Activated CD8-positive, alpha-beta T cell treated with anti-CD3 and anti-CD28 coated beads for 36 hours (primary cell): ENCODE data around the gene ANKRD24. TPM values are rescaled to one million over a fixed set of nuclear protein-coding genes. Genes with fewer than 3 reads are reported as not detected.

Experiments
- ATAC-seq: fragments of 200-7000 bp; cut with Tn5 transposase; one replicate; pipeline ENCODE4 v1.10.0; 2021; ENCODE audit warnings: mild to moderate bottlenecking, moderate library complexity
- CTCF ChIA-PET: fragments of 350-600 bp; sonication (Branson Sonifier 250); formaldehyde crosslinking; loops from one replicate; lab custom pipeline; 2021; ENCODE audit warnings: antibody characterized with exemption; lab: Charles Lee
- POLR2A ChIA-PET: fragments of 350-600 bp; sonication (Branson Sonifier 250); formaldehyde crosslinking; loops from one replicate; lab custom pipeline; 2021; ENCODE audit warnings: antibody characterized with exemption; lab: Charles Lee
- DNase-seq: peaks from one replicate; pipeline ENCODE4 v3.0.0-alpha.2; 2020
- H3K27ac Mint-ChIP-seq: one replicate; pipeline ENCODE4 v1.8.0; 2021; ENCODE audit warnings: mild to moderate bottlenecking, mixed read lengths
- H3K27me3 Mint-ChIP-seq: one replicate; pipeline ENCODE4 v1.8.0; 2021; ENCODE audit warnings: mixed read lengths
- H3K36me3 Mint-ChIP-seq: one replicate; pipeline ENCODE4 v1.8.0; 2021; ENCODE audit warnings: low read depth, mixed read lengths
- H3K4me1 Mint-ChIP-seq: one replicate; pipeline ENCODE4 v1.8.0; 2021; ENCODE audit warnings: low read depth, mixed read lengths
- H3K4me3 Mint-ChIP-seq: one replicate; pipeline ENCODE4 v1.8.0; 2021; ENCODE audit warnings: mild to moderate bottlenecking, moderate library complexity, mixed read lengths
- H3K9me3 Mint-ChIP-seq: one replicate; pipeline ENCODE4 v1.8.0; 2021; ENCODE audit warnings: mixed read lengths
- intact Hi-C: fragments of 100-400 bp; cut with micrococcal nuclease; formaldehyde crosslinking; loops from one replicate; pipeline ENCODE4 v1.10.0; 2022
- total RNA-seq, 2 experiments: library from RNA; stranded (reverse); gene quantifications; one replicate each; pipeline ENCODE4 v1.2.3, GENCODE V29; 2021
- TF ChIP-seq, protein P1 (sequence below): fragments of 200-600 bp; IDR thresholded peaks from one replicate; pipeline ENCODE4 v1.8.0; 2022; ENCODE audit warnings: antibody characterized with exemption, mild to moderate bottlenecking

ANKRD24 gene
- total RNA-seq, 2 experiments from 2014 or later = 1.6 to 1.8 TPM

DNA sequence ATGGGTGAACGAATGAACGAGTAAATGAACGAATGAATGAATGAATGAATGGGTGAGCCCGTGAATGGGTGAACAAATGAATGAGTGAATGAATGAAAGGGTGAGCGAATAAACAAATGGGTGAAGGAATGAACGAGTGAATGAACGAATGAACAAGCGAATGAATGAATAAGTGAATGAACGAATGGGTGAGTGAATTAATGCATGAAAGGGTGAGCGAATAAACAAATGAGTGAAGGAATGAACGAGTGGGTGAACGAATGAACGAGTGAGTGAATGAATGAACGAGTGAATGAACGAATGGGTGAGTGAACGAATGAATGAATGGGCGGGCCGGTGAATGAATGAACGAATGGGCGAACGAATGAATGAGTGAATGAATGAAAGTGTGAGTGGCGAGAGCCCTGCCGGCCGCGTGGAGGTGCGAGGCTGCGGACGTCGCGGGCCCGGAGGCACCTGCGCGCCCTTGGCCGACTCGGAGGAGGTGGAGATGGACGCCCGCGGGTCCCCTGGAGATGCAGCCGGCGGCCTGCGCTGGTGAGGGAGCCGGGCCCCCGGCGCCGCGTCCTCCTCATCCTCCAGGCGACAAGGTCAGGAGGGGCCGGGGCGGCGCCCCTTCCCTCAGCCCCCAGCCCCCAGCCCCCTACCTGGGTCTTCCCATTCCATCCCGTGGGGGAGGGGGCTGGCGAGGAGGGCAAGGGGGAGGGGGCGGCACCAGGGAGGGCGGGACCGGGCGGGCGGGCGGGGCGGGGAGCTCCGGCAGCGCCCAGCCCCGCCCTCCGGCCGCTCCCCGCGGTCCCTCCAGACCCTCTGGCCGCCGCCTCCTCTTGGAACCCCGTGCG is 15.4 kb downstream of the ANKRD24 start:
- intact Hi-C loops = no loop called here
- ATAC-seq = peak; percentile 37
- DNase-seq = peak; percentile 36
- H3K9me3 Mint-ChIP-seq = peaks cover 6% of the 10 kb centered on the region
- peaks cover 10% of the 10 kb centered on the region for H3K4me1 Mint-ChIP-seq
- no peak overlapping the region for H3K4me3 Mint-ChIP-seq
- H3K27me3 Mint-ChIP-seq = peaks cover 45% of the 10 kb centered on the region
- H3K36me3 Mint-ChIP-seq = peaks cover 4% of the 10 kb centered on the region
- TF ChIP-seq, protein P1, sequence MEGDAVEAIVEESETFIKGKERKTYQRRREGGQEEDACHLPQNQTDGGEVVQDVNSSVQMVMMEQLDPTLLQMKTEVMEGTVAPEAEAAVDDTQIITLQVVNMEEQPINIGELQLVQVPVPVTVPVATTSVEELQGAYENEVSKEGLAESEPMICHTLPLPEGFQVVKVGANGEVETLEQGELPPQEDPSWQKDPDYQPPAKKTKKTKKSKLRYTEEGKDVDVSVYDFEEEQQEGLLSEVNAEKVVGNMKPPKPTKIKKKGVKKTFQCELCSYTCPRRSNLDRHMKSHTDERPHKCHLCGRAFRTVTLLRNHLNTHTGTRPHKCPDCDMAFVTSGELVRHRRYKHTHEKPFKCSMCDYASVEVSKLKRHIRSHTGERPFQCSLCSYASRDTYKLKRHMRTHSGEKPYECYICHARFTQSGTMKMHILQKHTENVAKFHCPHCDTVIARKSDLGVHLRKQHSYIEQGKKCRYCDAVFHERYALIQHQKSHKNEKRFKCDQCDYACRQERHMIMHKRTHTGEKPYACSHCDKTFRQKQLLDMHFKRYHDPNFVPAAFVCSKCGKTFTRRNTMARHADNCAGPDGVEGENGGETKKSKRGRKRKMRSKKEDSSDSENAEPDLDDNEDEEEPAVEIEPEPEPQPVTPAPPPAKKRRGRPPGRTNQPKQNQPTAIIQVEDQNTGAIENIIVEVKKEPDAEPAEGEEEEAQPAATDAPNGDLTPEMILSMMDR = no peak
- POLR2A ChIA-PET = no interaction called here
- H3K27ac Mint-ChIP-seq = no peak overlapping the region
- CTCF ChIA-PET = interaction anchor here (0.8 kb wide), 1 partner anchor 11 kb away, joined by 3 read pairs; no protein-coding TSS in a partner anchor

DNA sequence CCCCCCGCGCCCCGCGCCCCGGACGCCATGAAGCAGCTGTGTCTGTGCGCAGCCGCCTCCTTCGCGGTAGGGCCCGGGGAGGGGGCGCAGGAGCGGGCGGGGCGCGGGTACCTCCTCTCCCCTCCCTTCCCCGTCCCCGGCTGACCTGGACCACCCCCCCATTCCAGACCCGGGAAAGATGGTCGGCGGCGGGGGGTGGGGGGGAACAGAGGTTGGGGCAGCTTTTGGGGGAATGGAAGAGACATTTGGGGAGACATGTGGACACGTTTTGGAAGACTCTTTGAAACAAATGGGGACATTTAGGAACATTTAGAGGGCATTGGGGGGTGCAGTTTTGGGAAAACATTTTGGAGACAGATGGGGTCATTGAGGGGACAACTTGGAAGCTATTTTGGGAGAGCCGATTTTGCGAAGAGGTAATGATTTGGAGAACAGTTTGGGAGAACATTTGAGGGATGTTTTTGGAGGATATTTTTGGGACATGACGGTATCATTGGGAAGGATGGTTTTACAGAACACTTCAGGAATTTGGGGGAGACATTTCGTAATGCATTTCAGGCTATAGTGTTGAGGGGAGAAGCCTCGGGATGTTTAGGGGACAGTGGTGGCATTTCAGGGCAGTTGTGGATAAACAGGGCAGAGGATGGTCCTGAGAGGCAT is 16.1 kb downstream of the ANKRD24 start:
- peaks cover 41% of the 10 kb centered on the region for H3K27me3 Mint-ChIP-seq
- H3K27ac Mint-ChIP-seq = no peak overlapping the region
- H3K36me3 Mint-ChIP-seq = peaks cover 4% of the 10 kb centered on the region
- CTCF ChIA-PET = interaction anchor here (0.8 kb wide), 1 partner anchor 11 kb away, joined by 3 read pairs; no protein-coding TSS in a partner anchor
- TF ChIP-seq, protein P1 = no peak
- H3K9me3 Mint-ChIP-seq = peaks cover 6% of the 10 kb centered on the region
- DNase-seq (no peak), ATAC-seq (no peak)
- POLR2A ChIA-PET = no interaction called here
- no peak overlapping the region for H3K4me3 Mint-ChIP-seq
- H3K4me1 Mint-ChIP-seq = peaks cover 10% of the 10 kb centered on the region
- intact Hi-C loops = no loop called here

DNA sequence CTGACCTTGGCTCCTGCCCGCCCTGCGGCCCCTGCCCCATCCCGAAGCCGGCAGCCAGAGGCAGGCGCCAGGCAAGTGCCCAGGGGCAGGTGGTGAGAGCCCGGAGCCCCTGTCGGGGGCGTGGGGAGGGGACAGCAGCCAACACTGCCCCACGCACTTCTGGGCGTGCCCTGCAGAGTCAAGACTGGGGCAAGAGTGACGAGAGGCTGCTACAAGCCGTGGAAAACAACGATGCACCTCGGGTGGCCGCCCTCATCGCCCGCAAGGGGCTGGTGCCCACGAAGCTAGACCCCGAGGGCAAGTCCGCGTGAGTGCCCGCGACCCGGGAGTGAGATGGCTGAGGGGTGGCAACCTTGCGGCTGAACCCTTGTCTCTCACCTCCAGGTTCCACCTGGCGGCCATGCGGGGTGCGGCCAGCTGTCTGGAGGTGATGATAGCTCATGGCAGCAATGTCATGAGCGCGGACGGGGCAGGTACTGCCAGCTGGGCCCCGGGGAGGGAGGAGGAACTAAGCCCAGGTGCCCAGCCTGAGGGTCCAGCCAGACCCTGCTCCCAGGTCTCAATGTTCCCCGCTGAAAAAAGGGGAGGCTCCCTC is 17.3 kb downstream of the ANKRD24 start:
- ChIA-PET CTCF (interaction anchor here (0.9 to 1.4 kb wide), 2 partner anchors 16 to 36 kb away, joined by 3 to 4 read pairs; no protein-coding TSS in a partner anchor), POLR2A (interaction anchor here (3.1 kb wide), 1 partner anchor 214 kb away, joined by 12 read pairs; the partner anchor contains the start of gene EEF2)
- TF ChIP-seq, protein P1 = no peak
- H3K4me3 Mint-ChIP-seq = no peak overlapping the region
- intact Hi-C loops = no loop called here
- no peak overlapping the region for H3K27ac Mint-ChIP-seq
- peaks cover 6% of the 10 kb centered on the region for H3K9me3 Mint-ChIP-seq
- H3K27me3 Mint-ChIP-seq = peaks cover 36% of the 10 kb centered on the region
- peaks cover 12% of the 10 kb centered on the region for H3K4me1 Mint-ChIP-seq
- ATAC-seq (no peak), DNase-seq (no peak)
- peaks cover 4% of the 10 kb centered on the region for H3K36me3 Mint-ChIP-seq

DNA sequence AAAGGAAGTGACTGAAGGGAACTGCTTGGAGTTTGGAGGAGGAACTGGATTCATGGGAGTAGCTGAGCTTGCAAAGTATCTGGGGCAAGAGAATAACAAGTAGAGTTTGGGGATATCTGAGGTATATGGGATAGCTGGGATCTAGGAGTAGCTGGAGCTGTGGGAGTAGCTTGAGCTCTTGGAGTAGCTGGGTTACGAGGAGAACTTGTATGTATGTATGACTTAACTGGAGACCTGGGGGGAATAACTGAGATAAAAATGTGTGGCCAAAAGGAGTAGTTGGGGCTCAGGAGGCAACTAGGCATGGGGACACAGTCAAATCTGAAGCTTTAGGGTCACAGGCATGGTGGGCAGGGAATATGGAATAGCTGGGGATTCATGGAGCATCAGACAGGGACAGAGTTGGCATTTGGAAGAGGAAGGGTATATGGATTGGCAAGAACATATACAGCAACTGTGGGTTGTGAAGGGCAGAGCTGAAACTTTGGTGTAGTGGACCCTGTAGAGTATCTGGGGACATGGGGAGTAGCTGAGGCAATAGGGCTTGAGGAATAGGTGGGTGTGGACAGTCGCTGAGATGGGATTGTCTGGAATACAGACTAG is 18.6 kb downstream of the ANKRD24 start:
- Mint-ChIP-seq H3K27me3 (peaks cover 32% of the 10 kb centered on the region), H3K9me3 (peaks cover 6% of the 10 kb centered on the region), H3K36me3 (peaks cover 4% of the 10 kb centered on the region), H3K4me3 (no peak overlapping the region), H3K27ac (no peak overlapping the region), H3K4me1 (peaks cover 12% of the 10 kb centered on the region)
- TF ChIP-seq, protein P1 = no peak
- intact Hi-C loops = no loop called here
- ChIA-PET POLR2A (interaction anchor here (1.3 to 3.1 kb wide), 4 partner anchors 11 to 217 kb away, joined by 3 to 12 read pairs (median 4); partner anchors contain the start of gene EEF2), CTCF (interaction anchor here (0.7 to 3.2 kb wide), 7 partner anchors 15 to 216 kb away, joined by 3 to 26 read pairs (median 4); partner anchors contain the start of gene EEF2)
- DNase-seq (no peak), ATAC-seq (no peak)
